MG63 (cell line): ENCODE measurements around the gene SEC22A. TPM values are rescaled to one million over a fixed set of nuclear protein-coding genes. Genes with fewer than 3 reads are reported as not detected.
A peak's percentile ranks its signal among the peaks of the same experiment; 100 is the strongest.

Experiments used
- DNase-seq: peaks from one replicate; pipeline ENCODE4 v3.0.0-alpha.2; 2020
- H3K27me3 ChIP-seq: fragments of 250-450 bp; sonication (Bioruptor Pico); 2 replicates; pipeline ENCODE4 v1.5.1; 2020; ENCODE audit warnings: mild to moderate bottlenecking, moderate library complexity
- H3K36me3 ChIP-seq: fragments of 250-450 bp; sonication (Bioruptor Pico); 2 replicates; pipeline ENCODE4 v1.5.1; 2020; ENCODE audit warnings: mild to moderate bottlenecking, moderate library complexity
- H3K4me3 ChIP-seq: fragments of 250-450 bp; sonication (Bioruptor Pico); 2 replicates; pipeline ENCODE4 v1.5.1; 2020; ENCODE audit warnings: mild to moderate bottlenecking, moderate library complexity
- H3K9me3 ChIP-seq: fragments of 250-450 bp; sonication (Bioruptor Pico); 2 replicates; pipeline ENCODE4 v1.5.1; 2020; ENCODE audit warnings: mild to moderate bottlenecking, moderate library complexity
- total RNA-seq: library from RNA; depleted of rRNA; stranded (reverse); fragments of >200 nt; shearing (Covaris generic); gene quantifications from 2 replicates; pipeline ENCODE4 v1.2.3, GENCODE V29; 2014; ENCODE audit warnings: low replicate concordance

SEC22A gene
- total RNA-seq, 1 experiment from 2014 or later, result 46.9 TPM

DNA sequence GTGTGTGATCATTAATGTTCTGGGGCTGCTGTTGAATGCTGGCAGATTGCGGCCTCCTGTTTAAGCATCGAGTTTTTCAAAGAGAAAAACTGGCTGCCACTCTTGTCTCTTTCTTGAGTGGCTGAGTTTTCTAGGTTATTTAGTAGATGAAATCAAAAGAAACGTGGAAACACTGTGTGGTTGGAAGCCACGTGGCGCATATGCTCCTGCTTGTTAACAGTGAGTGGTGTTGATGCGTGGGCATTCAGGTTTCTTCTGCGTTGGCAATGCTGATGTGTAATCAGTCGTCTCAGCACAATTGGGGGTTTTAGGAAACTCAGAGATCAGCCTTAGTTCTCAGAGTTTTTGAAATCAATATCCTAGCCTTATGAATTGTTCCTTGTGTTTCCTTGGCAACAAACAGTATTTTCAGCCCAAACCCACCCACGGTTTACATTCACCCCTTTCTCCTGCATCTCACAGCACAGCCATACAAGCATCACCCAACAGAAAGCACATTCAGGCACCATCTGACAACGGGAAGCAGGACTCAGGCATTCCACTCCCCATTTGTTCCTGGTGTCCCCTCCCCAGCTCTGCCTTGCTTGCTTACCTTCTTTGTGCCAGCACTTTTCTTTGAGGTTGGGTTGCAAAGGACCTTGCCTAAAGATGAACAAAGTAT is 74.7 kb downstream of the SEC22A start:
- no peaks in the 10 kb centered on the region for H3K27me3 ChIP-seq
- H3K9me3 ChIP-seq, result no peaks in the 10 kb centered on the region
- peaks cover 9% of the 10 kb centered on the region for H3K36me3 ChIP-seq
- DNase-seq, result no peak
- H3K4me3 ChIP-seq, result no peak overlapping the region

DNA sequence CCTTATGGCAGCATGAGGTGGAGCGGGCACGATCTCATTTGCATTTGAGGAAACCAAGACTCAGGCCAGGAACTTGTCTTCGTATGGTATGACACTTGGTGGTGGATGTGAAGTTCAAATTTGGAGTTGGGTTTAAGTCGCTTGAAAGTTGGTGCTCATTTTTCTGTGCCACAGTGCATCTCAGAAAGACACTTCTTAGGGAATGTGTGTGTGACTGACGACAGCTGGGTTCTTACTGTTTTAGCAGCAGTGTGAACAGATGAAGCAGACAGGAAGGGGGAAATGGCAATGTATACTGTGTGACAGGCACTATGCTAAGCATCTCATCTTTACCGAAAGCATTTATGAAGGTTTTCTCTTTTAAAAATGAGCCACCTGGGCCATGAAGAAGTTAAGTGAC is 75.4 kb downstream of the SEC22A start:
- no peak for DNase-seq
- H3K9me3 ChIP-seq, result no peaks in the 10 kb centered on the region
- no peak overlapping the region for H3K4me3 ChIP-seq

DNA sequence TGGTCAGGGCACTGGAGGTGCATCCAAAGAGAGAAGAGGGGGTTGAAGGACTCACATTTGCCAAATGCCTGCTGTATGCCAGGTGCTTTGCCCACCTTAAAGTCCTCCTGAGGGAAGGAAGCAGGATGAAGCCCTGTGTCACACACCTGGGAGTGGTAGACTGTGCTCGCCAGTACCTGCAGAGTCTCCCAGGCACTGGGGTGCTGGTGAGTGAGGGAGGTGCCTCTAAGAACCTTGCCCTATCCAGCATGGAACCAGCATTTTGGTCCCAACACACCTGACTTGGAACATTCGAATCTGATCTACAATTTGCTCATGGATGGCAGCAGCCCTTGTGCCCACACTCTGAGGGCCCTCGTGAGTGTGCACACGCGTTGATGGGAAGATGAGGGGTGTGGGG is 76.7 kb downstream of the SEC22A start:
- Histone ChIP-seq H3K27me3 (no peaks in the 10 kb centered on the region), H3K9me3 (no peaks in the 10 kb centered on the region), H3K4me3 (no peak overlapping the region), H3K36me3 (no peaks in the 10 kb centered on the region)
- DNase-seq, result no peak

More for the DNA sequence above, 75.4 kb downstream of the SEC22A start:
- Histone ChIP-seq H3K27me3 (no peaks in the 10 kb centered on the region), H3K36me3 (peaks cover 3% of the 10 kb centered on the region)

DNA sequence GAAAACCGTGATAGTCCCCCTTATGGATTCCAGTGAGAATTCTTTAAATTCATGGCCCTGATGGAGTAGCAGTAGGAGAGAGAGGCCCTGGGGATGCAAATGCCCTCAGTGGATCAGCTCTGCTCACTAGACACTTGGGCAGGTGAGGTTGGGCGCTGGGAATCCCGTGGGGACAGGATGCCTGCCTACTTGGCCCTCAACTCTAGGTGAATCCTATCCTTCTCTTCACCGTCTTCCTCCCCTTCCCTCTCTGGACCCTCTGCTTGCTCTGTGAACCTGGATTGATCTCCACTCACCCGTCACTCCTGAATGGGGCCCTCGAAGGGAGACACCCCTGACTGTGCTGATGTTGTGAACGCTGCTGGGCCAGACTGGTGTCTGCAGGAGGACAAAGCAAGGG is 77.4 kb downstream of the SEC22A start:
- H3K36me3 ChIP-seq, result no peaks in the 10 kb centered on the region
- no peaks in the 10 kb centered on the region for H3K9me3 ChIP-seq
- no peak overlapping the region for H3K4me3 ChIP-seq

DNA sequence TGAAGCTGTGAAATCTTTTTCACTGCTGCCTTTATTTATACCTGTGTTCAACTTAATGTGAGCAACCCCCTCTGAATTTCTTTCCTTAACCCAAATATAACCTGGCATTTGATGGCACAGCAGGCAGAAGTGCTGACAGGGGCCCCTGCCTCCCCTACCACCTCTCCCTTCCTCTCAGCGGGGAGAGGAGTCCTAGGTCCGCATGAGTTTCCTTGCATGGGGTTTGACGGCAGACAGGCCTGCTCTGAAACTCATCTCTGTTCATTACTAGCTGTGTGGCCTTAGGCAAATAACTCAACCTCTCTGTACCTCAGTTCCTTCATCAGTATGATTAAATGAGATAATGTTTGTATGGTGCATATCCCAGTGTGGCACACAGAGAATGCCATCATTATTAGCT is 79.7 kb downstream of the SEC22A start:
- no peaks in the 10 kb centered on the region for H3K36me3 ChIP-seq
- no peak for DNase-seq
- no peaks in the 10 kb centered on the region for H3K27me3 ChIP-seq
- no peak overlapping the region for H3K4me3 ChIP-seq
- H3K9me3 ChIP-seq, result no peaks in the 10 kb centered on the region

More for the DNA sequence above, 77.4 kb downstream of the SEC22A start:
- no peaks in the 10 kb centered on the region for H3K27me3 ChIP-seq
- no peak for DNase-seq

DNA sequence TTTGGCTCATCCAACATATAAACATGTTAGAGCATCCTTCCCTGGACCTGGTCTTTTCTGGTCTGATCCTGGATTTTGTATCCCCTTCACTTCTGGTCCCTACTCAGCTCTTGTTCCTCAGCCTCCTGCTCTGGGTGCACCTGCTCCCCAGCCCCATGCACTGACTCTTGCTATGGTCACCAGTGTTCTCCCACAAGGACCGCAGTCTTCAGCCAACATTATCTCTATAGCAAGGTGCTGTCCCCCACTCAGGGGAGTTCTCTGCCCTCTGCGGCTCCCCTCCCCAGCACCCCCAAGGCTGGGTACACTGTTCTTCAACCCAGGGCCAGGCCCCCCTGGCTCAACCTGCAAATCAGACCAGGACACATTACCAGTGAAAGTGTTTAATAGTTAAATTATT is 80.2 kb downstream of the SEC22A start:
- H3K4me3 ChIP-seq, result no peak overlapping the region
- H3K27me3 ChIP-seq, result no peaks in the 10 kb centered on the region
- H3K36me3 ChIP-seq, result no peaks in the 10 kb centered on the region
- no peaks in the 10 kb centered on the region for H3K9me3 ChIP-seq
- DNase-seq, result no peak

DNA sequence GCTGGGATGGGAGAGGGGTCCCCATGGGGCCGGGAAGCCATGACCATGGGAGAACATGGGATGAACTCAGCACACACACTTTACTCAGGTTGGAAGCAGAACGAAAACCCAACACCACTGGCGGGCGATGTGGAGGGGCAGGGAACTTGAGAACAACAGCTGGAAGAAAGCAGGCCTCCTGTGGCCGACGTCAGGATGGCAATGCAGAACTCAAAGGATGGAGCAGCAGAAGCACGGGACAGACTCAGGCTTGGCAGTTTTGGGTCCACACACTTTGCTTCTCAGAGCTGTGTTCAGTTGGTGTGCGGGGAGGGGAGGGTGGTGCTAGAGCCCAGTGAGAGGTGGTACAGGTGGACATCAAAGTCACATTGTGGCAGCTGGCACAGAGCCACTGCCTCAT is 80.7 kb downstream of the SEC22A start:
- Histone ChIP-seq H3K36me3 (no peaks in the 10 kb centered on the region), H3K27me3 (no peaks in the 10 kb centered on the region), H3K4me3 (no peak overlapping the region), H3K9me3 (no peaks in the 10 kb centered on the region)
- no peak for DNase-seq

DNA sequence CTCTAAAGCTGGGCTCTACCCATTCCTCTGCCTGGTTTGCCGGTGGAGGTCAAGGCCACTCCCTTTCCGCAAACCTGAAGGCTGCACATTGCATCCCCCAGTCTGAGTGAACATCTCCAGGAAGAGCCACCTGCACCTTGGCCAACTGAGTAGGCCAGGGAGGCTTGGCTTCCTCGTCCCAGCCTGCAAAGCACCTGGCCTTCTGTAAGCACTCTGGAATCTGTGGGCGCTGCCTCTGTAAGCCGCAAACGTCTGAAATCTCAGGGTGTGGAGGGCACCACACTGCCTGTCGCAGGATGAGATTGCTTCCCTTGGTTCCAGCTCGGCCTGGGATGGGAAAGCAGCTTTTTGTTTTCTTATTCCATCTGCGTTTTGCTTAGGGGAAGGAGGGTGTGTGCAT is 81.3 kb downstream of the SEC22A start:
- DNase-seq, result no peak
- Histone ChIP-seq H3K9me3 (no peaks in the 10 kb centered on the region), H3K4me3 (no peak overlapping the region), H3K27me3 (no peaks in the 10 kb centered on the region), H3K36me3 (no peaks in the 10 kb centered on the region)

DNA sequence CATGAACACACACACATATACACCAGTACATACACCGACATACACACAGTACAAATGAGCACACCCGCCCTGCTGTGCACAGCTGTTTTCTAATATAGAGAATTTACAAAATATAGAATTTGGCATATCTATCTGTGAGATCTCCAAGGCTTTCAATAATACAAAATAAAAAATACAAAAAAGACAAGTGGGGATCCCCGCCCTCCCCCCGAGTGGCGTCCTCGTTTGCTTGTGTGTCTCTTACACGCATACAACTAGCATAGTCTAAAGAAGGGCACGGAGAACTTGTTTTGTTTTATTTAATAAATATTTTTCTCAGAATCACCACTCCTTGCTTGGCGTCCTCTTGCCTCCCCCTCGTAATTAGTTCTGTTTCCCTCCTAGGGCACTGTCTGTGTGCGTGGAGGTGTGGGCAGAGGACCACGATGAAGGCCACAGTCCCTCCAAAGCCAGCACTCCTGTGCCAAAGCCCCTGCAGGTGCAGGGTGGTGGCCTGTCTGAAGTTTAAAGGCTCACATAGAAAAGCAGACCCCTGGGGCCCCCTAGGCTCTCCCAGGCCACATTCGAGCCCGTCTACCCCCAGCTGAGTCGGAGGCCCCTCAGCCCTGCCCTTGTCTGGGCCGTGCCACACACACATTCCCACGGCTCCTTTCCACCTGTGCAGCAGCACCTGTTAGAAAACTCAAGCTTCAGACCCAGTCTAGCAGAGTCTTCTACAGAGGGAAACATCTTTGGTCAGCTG is 82.1 kb downstream of the SEC22A start:
- no peak for DNase-seq
- Histone ChIP-seq H3K4me3 (no peak overlapping the region), H3K9me3 (no peaks in the 10 kb centered on the region), H3K27me3 (no peaks in the 10 kb centered on the region), H3K36me3 (no peaks in the 10 kb centered on the region)

DNA sequence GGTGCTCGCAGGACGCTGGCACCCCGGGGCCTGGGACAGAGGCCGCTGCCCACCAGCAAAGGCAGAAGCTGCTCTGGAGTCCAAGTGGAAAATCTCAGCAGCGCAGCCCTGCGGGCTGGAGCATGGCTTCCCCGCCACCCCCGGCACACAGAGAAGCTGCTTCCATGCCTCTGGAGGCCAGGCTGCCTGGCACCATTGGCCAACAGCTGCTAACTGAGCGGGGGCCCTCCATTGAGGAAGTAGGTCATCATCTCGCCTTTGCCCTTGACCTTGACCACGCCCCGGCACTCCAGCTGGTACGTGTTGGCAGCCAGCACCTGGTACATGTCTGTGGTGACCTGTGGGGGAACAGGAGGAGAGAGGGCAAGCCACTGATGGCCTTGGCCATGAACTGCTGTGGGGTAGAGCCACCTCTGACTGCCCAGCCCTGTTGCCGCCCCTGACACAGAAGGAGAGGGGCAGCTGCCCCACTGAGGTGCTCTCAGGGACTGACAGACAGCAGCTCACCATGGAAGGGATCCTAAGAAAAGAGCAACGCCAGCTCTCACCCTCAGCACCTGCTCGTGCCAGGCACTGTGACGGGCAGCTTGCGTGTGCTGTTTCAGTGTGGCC is 82.8 kb downstream of the SEC22A start:
- Histone ChIP-seq H3K27me3 (no peaks in the 10 kb centered on the region), H3K9me3 (no peaks in the 10 kb centered on the region), H3K36me3 (no peaks in the 10 kb centered on the region), H3K4me3 (no peak overlapping the region)
- no peak for DNase-seq

DNA sequence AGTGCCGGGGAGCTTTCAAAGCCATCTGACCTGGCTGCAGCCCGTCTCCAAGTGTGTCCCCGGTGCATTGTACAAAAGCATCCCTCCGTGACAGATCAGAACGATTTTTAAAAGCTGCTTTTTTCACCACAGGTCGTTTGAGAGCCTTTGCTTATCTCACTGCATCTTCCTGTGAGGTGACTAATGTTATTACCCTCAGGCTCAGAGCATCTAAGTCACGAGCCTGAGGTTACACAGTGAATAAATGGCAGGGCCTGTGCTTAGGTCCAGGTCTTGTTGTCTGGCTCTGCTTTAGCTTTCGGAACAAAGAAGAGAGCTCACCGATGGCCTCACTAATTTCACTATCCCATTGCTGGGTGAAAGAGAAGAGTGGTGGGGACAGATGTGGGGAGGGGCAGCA is 83.3 kb downstream of the SEC22A start:
- Histone ChIP-seq H3K9me3 (no peaks in the 10 kb centered on the region), H3K4me3 (no peak overlapping the region)
- no peak for DNase-seq

DNA sequence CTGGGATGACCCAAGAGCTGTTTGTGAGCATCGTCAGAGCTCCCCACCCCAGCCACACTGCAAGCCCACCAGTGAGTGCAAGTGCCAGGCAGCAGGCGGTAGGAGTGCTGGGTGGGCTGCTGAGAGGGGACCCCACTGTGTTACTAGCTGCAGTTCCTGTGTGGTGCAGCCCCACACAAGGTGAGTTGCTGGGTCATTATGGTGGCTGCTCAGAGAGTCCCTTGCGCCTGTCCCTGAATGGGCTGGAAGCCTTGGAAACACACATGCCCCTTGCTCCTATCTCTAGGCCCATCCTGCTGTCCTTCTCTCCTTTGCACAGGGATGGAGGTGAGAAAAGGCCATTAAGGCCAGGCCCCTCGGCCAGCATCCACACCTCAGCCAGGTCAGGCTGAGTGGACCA is 83.7 kb downstream of the SEC22A start:
- DNase-seq, result no peak
- no peaks in the 10 kb centered on the region for H3K36me3 ChIP-seq
- no peaks in the 10 kb centered on the region for H3K9me3 ChIP-seq
- no peak overlapping the region for H3K4me3 ChIP-seq
- H3K27me3 ChIP-seq, result no peaks in the 10 kb centered on the region

More for the DNA sequence above, 83.3 kb downstream of the SEC22A start:
- Histone ChIP-seq H3K27me3 (no peaks in the 10 kb centered on the region), H3K36me3 (no peaks in the 10 kb centered on the region)

DNA sequence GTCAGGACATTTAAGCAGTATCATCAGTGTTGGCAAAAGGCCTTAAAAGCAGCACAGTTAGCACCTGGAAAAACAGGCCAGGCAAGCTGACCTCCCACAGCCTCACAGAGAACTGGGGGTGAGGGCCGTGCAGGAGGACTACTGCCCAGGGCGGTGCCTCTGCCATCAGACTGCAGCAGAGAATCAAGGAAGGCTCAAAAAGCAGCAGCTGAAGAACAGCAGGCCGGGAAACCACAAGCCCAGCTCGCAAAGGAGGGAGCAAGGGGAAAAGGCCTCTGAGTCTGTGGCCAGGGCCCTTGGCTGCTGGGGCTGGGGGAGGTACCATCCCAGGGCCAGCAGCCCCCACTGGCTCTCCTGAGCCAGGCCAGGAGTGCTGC is 84.2 kb downstream of the SEC22A start:
- Histone ChIP-seq H3K36me3 (no peaks in the 10 kb centered on the region), H3K9me3 (no peaks in the 10 kb centered on the region), H3K27me3 (no peaks in the 10 kb centered on the region), H3K4me3 (no peak overlapping the region)
- DNase-seq, result no peak

DNA sequence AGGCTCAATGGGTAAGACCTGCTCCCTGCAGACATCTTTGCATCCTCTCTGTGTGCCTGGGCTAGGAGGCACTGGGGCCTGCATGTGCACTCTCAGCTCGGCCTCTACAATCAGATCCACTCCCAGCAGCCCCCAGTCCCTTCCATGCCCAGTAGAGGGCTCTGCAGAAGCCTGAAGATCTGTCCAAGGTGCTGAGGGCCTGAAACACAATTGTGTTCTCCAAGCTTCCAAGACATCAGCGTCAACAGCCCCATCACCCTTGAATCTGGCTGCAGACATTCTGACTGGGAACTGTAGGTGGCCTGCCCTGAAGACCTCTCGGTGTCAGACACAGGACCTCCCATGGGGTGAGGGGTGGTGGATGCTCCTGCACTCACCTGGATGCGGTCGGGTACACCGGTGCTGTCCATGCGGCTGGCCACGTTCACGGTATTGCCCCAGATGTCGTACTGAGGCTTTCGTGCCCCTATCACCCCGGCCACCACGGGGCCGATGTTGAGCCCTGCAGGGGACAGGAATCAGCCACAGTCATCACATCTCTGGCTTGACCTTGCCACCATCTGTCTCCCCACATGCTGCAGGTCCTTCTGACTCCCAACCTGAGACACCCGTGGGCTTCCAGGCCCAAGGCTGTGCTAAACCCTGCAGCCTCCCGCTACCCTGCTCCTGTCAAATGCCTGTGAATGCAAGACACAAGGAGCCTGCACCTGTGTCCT is 84.7 kb downstream of the SEC22A start:
- Histone ChIP-seq H3K27me3 (no peaks in the 10 kb centered on the region), H3K36me3 (no peaks in the 10 kb centered on the region), H3K9me3 (no peaks in the 10 kb centered on the region), H3K4me3 (no peak overlapping the region)
- DNase-seq, result peak; percentile 59

DNA sequence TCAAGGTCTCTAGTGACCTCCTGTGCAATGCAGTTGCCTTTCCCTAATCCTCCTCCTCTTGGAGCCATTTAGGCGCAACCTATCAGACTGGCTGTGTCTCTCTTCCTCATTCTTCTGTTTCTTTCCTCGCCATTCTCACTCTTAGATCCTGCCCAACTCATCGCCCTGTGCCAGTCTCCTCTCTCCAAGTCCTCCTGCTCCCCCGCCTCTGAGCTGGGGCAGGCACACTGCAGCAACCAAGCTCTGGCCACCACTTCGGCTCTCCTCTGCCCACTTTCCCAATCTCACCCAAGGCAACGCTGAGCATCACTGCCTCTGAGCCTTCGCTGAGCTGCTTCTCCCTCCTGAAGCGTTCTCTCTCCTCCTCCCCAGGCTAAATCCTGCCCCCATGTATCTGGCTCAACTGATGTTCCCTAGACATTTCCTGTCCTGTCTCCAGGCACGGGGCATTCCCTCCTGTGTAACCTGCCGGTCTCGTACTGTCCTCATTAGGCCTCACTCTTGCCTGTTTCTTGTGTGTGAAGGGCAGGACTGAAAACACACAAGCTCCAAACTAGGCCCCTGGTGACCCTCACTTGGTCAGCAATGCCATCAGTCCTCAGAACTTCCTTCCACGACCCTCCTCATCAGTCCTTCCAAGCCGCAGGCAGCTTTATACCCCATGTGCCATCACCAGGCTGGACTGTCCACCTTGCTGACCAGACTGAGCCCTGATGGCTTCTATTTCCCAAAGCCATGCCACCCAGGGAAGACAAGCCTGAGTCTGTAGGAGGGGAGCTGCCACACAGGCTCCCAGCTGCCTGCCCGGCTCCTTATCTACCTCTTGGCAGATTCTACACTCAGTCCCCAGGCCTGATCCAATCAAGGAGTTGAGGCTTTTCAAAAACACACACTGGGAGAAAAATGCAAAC is 85.6 kb downstream of the SEC22A start:
- no peaks in the 10 kb centered on the region for H3K36me3 ChIP-seq
- no peaks in the 10 kb centered on the region for H3K27me3 ChIP-seq
- H3K4me3 ChIP-seq, result no peak overlapping the region
- no peak for DNase-seq
- no peaks in the 10 kb centered on the region for H3K9me3 ChIP-seq

DNA sequence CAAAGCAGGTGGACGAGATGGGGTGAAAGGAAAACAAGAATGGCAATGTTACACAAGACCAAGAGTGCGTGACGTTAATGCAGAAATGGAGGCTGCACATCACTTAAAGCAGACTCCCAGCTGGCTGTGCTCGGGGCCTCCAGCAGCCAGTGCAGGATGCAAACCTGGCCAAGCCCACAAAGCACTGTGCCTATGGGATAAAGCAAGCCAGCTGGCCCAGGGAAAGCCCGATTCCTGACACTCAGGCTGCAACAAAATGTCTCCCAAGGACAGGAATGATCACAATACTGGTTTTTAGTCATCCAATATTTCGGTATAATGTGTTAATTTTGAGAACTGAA is 86.2 kb downstream of the SEC22A start:
- no peaks in the 10 kb centered on the region for H3K9me3 ChIP-seq
- H3K36me3 ChIP-seq, result no peaks in the 10 kb centered on the region
- no peak overlapping the region for H3K4me3 ChIP-seq
- no peaks in the 10 kb centered on the region for H3K27me3 ChIP-seq
- no peak for DNase-seq
